Lung (tissue), 12 donors: ENCODE measurements around the gene COL25A1. TPM values are rescaled to one million over a fixed set of nuclear protein-coding genes. Genes with fewer than 3 reads are reported as not detected.

Source experiments
- ATAC-seq: fragments of 200-7000 bp; cut with Tn5 transposase; one replicate; pipeline ENCODE4 v1.9.1; 2020; ENCODE audit warnings: moderate number of reproducible peaks; ENCODE audit not compliant: insufficient read depth, low FRiP score
- DNase-seq, 3 donors: peaks; one replicate each; pipeline ENCODE4 v3.0.0-alpha.2; 2013 to 2017
- H3K27ac ChIP-seq, 2 donors: one replicate each; pipeline ENCODE4 v1.5.1; 2013; ENCODE audit warnings: mild to moderate bottlenecking in 2 of 2, moderate library complexity in 2 of 2, control low read depth in 1 of 2, inconsistent platforms in 1 of 2, low read depth in 1 of 2, low read length in 1 of 2
- H3K27me3 ChIP-seq, 3 donors: one replicate each; pipeline ENCODE4 v1.5.1; 2013; ENCODE audit warnings: low read length in 2 of 3; ENCODE audit not compliant: control insufficient read depth in 3 of 3, insufficient read depth in 3 of 3
- H3K36me3 ChIP-seq, 4 donors: one replicate each; pipeline ENCODE4 v1.5.1; 2013; ENCODE audit warnings: low read length in 4 of 4, mild to moderate bottlenecking in 1 of 4, moderate library complexity in 1 of 4; ENCODE audit not compliant: control insufficient read depth in 4 of 4, insufficient read depth in 4 of 4
- H3K4me1 ChIP-seq, 5 donors: one replicate each; pipeline ENCODE4 v1.5.1; 2013; ENCODE audit warnings: low read length in 5 of 5, mild to moderate bottlenecking in 2 of 5, moderate library complexity in 1 of 5; ENCODE audit not compliant: control insufficient read depth in 5 of 5, insufficient read depth in 5 of 5
- H3K4me3 ChIP-seq: one replicate; pipeline ENCODE4 v1.5.1; 2013; ENCODE audit warnings: mild to moderate bottlenecking, control low read depth, moderate library complexity
- H3K9ac ChIP-seq, 2 donors: one replicate each; pipeline ENCODE4 v1.5.1; 2013; ENCODE audit warnings: low read length in 2 of 2, control low read depth in 1 of 2; ENCODE audit not compliant: insufficient read depth in 1 of 2
- H3K9me3 ChIP-seq, 4 donors: one replicate each; pipeline ENCODE4 v1.5.1; 2013; ENCODE audit warnings: low read length in 3 of 4, mild to moderate bottlenecking in 1 of 4, moderate library complexity in 1 of 4; ENCODE audit not compliant: control insufficient read depth in 4 of 4, insufficient read depth in 3 of 4
- WGBS, 2 donors: extraction: QIAGEN DNeasy Blood & Tissue Kit; methylation state at CpG; one replicate each; pipeline ENCODE4 v1.1.7; 2013; 5-methylcytosine and 5-hydroxymethylcytosine counted together
- polyA plus RNA-seq, 2 donors: library from polyadenylated mRNA; stranded (reverse); fragments of 200-250 nt; gene quantifications; one replicate each; pipeline ENCODE4 v1.2.1, GENCODE V29; 2013
- total RNA-seq, 2 donors: library from RNA; depleted of rRNA in 1 of 2; stranded (reverse); fragments of >200 nt in 1 of 2; gene quantifications; one replicate each; pipeline ENCODE4 v1.2.1, GENCODE V29; 2014 to 2021
- TF ChIP-seq, protein P1 (sequence below): IDR thresholded peaks from 2 replicates; pipeline ENCODE4 v1.5.1; 2012; ENCODE audit warnings: mild to moderate bottlenecking; ENCODE audit errors: control extremely low read depth, extremely low read depth
- donor health status: control.
- donor health status: control.
- donor health status: Bipolar disorder and iron deficiency.
- donor health status: healthy.
- donor health status: DM: yes; HTN: yes; CAD: no.

The COL25A1 gene
- total and polyA plus RNA-seq, 4 donors: 0.06 to 3.5 (median 1.8) TPM

DNA sequence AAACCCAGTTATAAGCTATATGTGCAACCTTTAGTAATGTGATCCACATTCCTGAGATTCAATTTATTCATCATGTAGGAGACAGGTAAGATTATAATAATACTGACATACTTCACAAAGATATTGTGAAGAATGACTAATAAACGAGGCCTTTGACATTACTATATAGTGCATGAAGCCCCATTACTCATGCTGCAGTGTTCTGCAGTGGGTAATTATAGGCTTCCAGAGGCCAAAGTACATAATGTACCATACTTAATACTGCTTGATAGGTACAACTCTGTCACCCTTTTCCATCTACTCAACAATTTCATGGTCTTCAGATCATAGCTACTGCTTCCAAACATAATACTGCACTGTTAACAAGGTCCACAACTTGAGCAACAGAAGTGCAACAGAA, 68.9 kb downstream of the COL25A1 start:
- DNase-seq (no peak), ATAC-seq (no peak)
- H3K4me3 ChIP-seq: no peak overlapping the region
- no peaks in the 10 kb centered on the region for H3K36me3 ChIP-seq
- H3K9ac ChIP-seq: no peak overlapping the region
- H3K27me3 ChIP-seq: no peaks in the 10 kb centered on the region
- H3K27ac ChIP-seq: no peak overlapping the region
- peaks cover 0 to 5% (median 0%) of the 10 kb centered on the region in 4 donors for H3K9me3 ChIP-seq
- H3K4me1 ChIP-seq: no peaks in the 10 kb centered on the region
- 82 to 91% methylated on average over 1 of the region's 1 CpG for WGBS, 2 donors
- TF ChIP-seq, protein P1, sequence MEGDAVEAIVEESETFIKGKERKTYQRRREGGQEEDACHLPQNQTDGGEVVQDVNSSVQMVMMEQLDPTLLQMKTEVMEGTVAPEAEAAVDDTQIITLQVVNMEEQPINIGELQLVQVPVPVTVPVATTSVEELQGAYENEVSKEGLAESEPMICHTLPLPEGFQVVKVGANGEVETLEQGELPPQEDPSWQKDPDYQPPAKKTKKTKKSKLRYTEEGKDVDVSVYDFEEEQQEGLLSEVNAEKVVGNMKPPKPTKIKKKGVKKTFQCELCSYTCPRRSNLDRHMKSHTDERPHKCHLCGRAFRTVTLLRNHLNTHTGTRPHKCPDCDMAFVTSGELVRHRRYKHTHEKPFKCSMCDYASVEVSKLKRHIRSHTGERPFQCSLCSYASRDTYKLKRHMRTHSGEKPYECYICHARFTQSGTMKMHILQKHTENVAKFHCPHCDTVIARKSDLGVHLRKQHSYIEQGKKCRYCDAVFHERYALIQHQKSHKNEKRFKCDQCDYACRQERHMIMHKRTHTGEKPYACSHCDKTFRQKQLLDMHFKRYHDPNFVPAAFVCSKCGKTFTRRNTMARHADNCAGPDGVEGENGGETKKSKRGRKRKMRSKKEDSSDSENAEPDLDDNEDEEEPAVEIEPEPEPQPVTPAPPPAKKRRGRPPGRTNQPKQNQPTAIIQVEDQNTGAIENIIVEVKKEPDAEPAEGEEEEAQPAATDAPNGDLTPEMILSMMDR: no peak

DNA sequence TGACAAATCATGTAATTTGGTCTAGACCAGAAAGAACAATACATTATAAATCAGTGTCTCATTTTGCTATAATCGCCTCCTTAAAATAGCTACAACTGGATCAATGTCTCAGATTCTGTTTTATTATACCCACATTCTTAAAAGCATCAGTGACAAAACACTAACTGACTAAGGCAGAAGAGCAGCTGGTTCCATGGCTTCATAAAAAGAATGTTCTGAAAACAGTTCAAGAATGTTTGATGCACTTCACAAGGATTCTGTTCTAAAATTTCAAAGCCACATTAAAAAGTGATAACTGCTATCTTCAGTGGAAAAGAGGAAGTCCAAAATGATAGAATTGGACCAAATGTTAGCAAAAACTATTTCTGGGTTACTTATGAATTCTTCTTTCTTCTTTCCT, 69.8 kb downstream of the COL25A1 start:
- no peak for ATAC-seq
- Histone ChIP-seq H3K36me3 (no peaks in the 10 kb centered on the region), H3K4me1 (no peaks in the 10 kb centered on the region), H3K27ac (no peak overlapping the region), H3K9me3 (peaks cover 0 to 5% (median 0%) of the 10 kb centered on the region in 4 donors), H3K27me3 (no peaks in the 10 kb centered on the region), H3K9ac (no peak overlapping the region), H3K4me3 (no peak overlapping the region)
- 80 to 98% methylated on average over 1 of the region's 1 CpG for WGBS, 2 donors
- DNase-seq: no peak
- TF ChIP-seq, protein P1: no peak

DNA sequence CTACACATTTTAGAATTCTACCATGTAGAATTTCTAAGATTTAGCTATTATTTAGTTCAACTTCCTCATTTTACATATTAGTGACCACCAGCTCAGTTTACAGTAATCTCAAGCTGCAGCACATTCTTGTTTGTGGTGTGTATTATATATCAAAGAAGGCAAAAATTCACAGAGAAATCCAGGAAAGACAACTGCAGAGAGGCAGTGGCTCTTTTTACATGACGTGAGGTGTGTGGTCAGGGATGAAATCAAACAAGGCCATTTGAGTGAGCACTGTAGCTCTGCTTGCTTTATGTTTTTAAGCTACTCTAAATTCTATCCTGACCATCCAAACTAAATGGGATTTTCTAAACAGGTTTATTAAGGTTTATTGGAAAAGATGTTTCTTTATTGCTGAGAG, 71.1 kb downstream of the COL25A1 start:
- DNase-seq (no peak), ATAC-seq (no peak)
- Histone ChIP-seq H3K4me1 (no peaks in the 10 kb centered on the region), H3K9me3 (peaks cover 0 to 5% (median 0%) of the 10 kb centered on the region in 4 donors), H3K9ac (no peak overlapping the region), H3K27me3 (no peaks in the 10 kb centered on the region), H3K36me3 (no peaks in the 10 kb centered on the region), H3K27ac (no peak overlapping the region), H3K4me3 (no peak overlapping the region)
- WGBS, 2 donors: 93 to 98% methylated on average over 1 of the region's 1 CpG
- TF ChIP-seq, protein P1: no peak

DNA sequence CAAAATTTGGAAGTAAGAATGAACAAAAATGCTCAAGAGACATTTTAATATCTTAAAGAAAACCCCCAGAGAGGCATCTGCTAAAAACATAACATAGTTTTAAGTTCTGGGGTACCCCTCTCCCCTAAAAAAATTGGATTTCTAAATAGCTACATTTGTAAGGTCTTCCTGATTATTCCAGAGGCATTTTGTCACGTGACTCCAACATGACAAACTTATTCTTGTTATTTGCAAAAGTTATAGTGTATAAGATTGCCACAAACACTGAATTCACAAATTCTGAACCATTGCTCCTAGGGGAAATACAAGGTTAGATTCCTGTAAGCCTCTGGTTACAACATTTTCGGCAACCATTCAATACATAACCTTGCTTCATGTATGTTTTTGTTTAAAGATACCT, 73.4 kb downstream of the COL25A1 start:
- Histone ChIP-seq H3K36me3 (no peaks in the 10 kb centered on the region), H3K9me3 (no peaks in the 10 kb centered on the region), H3K27ac (no peak overlapping the region), H3K9ac (no peak overlapping the region), H3K27me3 (no peaks in the 10 kb centered on the region), H3K4me3 (no peak overlapping the region), H3K4me1 (no peaks in the 10 kb centered on the region)
- no peak for DNase-seq
- no peak for ATAC-seq
- TF ChIP-seq, protein P1: no peak
- 82 to 84% methylated on average over 2 of the region's 2 CpGs for whole genome bisulfite sequencing, 2 donors
